SU-DHL-6 (cell line): ENCODE measurements around the gene PPM1H.

Experiments
- H2AFZ ChIP-seq: fragments of 200-600 bp; sonication (generic); 2 replicates; pipeline ENCODE4 v1.6.1; 2014; ENCODE audit warnings: low read depth, mild to moderate bottlenecking, moderate library complexity, mixed read lengths, antibody characterized with exemption, low read length; ENCODE audit not compliant: severe bottlenecking
- H3F3A ChIP-seq: fragments of 200-600 bp; shearing (Covaris generic); 2 replicates; pipeline ENCODE4 v1.6.0; 2016; ENCODE audit warnings: antibody characterized with exemption, mild to moderate bottlenecking; ENCODE audit not compliant: insufficient read depth
- H3K27ac ChIP-seq: fragments of 200-600 bp; sonication (generic); 2 replicates; pipeline ENCODE4 v1.5.1; 2016; ENCODE audit warnings: low read depth, mild to moderate bottlenecking, low read length, moderate library complexity, mixed read lengths
- H3K27me3 ChIP-seq: fragments of 200-600 bp; sonication (generic), shearing (Covaris generic); 2 replicates; pipeline ENCODE4 v1.6.0; 2014; ENCODE audit warnings: mild to moderate bottlenecking, low read length
- H3K36me3 ChIP-seq: fragments of 200-600 bp; sonication (generic); 2 replicates; pipeline ENCODE4 v1.6.1; 2014; ENCODE audit warnings: mild to moderate bottlenecking, low read length, mixed read lengths
- H3K4me2 ChIP-seq: fragments of 300-600, 200-600 bp; shearing (Covaris generic), sonication (generic); 2 replicates; pipeline ENCODE4 v1.6.0; 2014; ENCODE audit warnings: low read length, low read depth, mild to moderate bottlenecking; ENCODE audit not compliant: poor library complexity, severe bottlenecking
- H3K4me3 ChIP-seq: fragments of 200-600 bp; sonication (generic); 2 replicates; pipeline ENCODE4 v1.5.1; 2014; ENCODE audit warnings: antibody characterized with exemption, low read length, mild to moderate bottlenecking, mixed read lengths; ENCODE audit not compliant: insufficient read depth, poor library complexity, severe bottlenecking
- H3K79me2 ChIP-seq: fragments of 200-600 bp; sonication (generic); 2 replicates; pipeline ENCODE4 v1.6.1; 2014; ENCODE audit warnings: mild to moderate bottlenecking, low read length, moderate library complexity; ENCODE audit not compliant: insufficient read depth
- H3K9ac ChIP-seq: fragments of 200-600 bp; sonication (generic); 2 replicates; pipeline ENCODE4 v1.7.0; 2014; ENCODE audit warnings: mild to moderate bottlenecking, low read length
- H3K9me2 ChIP-seq: fragments of 200-600 bp; sonication (generic); replicated peaks from 2 replicates; pipeline ENCODE4 v1.6.1; 2014; ENCODE audit warnings: low read length; ENCODE audit not compliant: insufficient read depth
- H3K9me3 ChIP-seq: fragments of 200-600 bp; sonication (generic); 2 replicates; pipeline ENCODE4 v1.6.1; 2014; ENCODE audit warnings: low read length, mixed read lengths; ENCODE audit not compliant: insufficient read depth
- H4K20me1 ChIP-seq: fragments of 200-600 bp; sonication (generic); 2 replicates; pipeline ENCODE4 v1.6.1; 2014; ENCODE audit warnings: low read depth, mild to moderate bottlenecking, antibody characterized with exemption, low read length, moderate library complexity, mixed read lengths
- EZH2phosphoT487 ChIP-seq: fragments of 200-600 bp; sonication (generic), shearing (Covaris generic); conservative IDR thresholded peaks from 2 replicates; pipeline ENCODE4 v1.6.1; 2018; ENCODE audit warnings: mild to moderate bottlenecking, antibody characterized with exemption, low read length, moderate library complexity, mixed read lengths
- TF ChIP-seq, protein P1 (sequence below): fragments of 200-600 bp; sonication (generic); IDR thresholded peaks from one replicate; pipeline ENCODE4 v1.5.1; 2017; ENCODE audit warnings: antibody characterized with exemption, mild to moderate bottlenecking, low read length, moderate library complexity; ENCODE audit not compliant: insufficient read depth, poor library complexity, severe bottlenecking

The PPM1H gene

GRCh38 chr12:62769076-62769619 is 165.8 kb downstream of the PPM1H start:
- TF ChIP-seq EZH2phosphoT487 = no peak
- TF ChIP-seq, protein P1, sequence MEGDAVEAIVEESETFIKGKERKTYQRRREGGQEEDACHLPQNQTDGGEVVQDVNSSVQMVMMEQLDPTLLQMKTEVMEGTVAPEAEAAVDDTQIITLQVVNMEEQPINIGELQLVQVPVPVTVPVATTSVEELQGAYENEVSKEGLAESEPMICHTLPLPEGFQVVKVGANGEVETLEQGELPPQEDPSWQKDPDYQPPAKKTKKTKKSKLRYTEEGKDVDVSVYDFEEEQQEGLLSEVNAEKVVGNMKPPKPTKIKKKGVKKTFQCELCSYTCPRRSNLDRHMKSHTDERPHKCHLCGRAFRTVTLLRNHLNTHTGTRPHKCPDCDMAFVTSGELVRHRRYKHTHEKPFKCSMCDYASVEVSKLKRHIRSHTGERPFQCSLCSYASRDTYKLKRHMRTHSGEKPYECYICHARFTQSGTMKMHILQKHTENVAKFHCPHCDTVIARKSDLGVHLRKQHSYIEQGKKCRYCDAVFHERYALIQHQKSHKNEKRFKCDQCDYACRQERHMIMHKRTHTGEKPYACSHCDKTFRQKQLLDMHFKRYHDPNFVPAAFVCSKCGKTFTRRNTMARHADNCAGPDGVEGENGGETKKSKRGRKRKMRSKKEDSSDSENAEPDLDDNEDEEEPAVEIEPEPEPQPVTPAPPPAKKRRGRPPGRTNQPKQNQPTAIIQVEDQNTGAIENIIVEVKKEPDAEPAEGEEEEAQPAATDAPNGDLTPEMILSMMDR = no peak
- Histone ChIP-seq H3K9me2 (no peaks in the 10 kb centered on the region), H4K20me1 (no peaks in the 10 kb centered on the region), H3K9me3 (no peaks in the 10 kb centered on the region), H3K79me2 (no peaks in the 10 kb centered on the region), H2AFZ (no peak overlapping the region), H3K4me2 (no peak overlapping the region), H3F3A (no peaks in the 10 kb centered on the region), H3K4me3 (no peak overlapping the region), H3K27me3 (no peaks in the 10 kb centered on the region), H3K36me3 (no peaks in the 10 kb centered on the region), H3K27ac (no peak overlapping the region), H3K9ac (no peak overlapping the region)

GRCh38 chr12:62767946-62768345 is 167.0 kb downstream of the PPM1H start:
- Histone ChIP-seq H3K79me2 (no peaks in the 10 kb centered on the region), H3K36me3 (no peaks in the 10 kb centered on the region), H3K4me2 (no peak overlapping the region), H4K20me1 (no peaks in the 10 kb centered on the region), H3K9me3 (no peaks in the 10 kb centered on the region), H3K9me2 (no peaks in the 10 kb centered on the region), H3K4me3 (no peak overlapping the region), H3K27ac (no peak overlapping the region), H2AFZ (no peak overlapping the region), H3K9ac (no peak overlapping the region), H3K27me3 (no peaks in the 10 kb centered on the region), H3F3A (no peaks in the 10 kb centered on the region)
- no peak for TF ChIP-seq EZH2phosphoT487
- TF ChIP-seq, protein P1 = no peak

DNA sequence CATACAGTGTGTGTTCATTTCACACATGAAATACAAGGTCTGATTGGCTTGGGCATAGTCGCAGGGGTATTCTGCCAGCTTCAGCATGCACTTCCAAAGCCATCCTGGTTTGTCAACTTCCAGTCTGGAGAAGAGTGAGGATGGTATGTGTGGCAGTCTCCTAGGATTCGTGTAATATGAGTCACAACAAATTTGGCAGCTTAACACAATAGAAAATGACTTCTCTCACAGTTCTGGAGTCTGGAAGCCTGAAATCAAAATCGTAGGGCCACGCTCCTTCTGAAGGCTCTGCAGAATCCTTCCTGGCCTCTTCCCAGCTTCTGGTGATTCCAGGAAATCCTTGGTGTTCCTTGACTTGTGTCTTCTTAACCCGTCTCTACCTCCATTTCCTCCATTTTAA is 167.5 kb downstream of the PPM1H start:
- no peaks in the 10 kb centered on the region for H3K36me3 ChIP-seq
- no peaks in the 10 kb centered on the region for H3K27me3 ChIP-seq
- H3K27ac ChIP-seq = no peak overlapping the region
- no peak overlapping the region for H3K4me2 ChIP-seq
- no peaks in the 10 kb centered on the region for H3K79me2 ChIP-seq
- H3F3A ChIP-seq = no peaks in the 10 kb centered on the region
- H3K4me3 ChIP-seq = no peak overlapping the region
- no peaks in the 10 kb centered on the region for H3K9me3 ChIP-seq
- no peak overlapping the region for H3K9ac ChIP-seq
- H3K9me2 ChIP-seq = no peaks in the 10 kb centered on the region
- H2AFZ ChIP-seq = no peak overlapping the region
- TF ChIP-seq EZH2phosphoT487 = no peak
- TF ChIP-seq, protein P1 = no peak
- no peaks in the 10 kb centered on the region for H4K20me1 ChIP-seq
